CD8-positive, alpha-beta memory T cell (primary cell): ENCODE measurements around the gene ELF5. TPM values are rescaled to one million over a fixed set of nuclear protein-coding genes. Genes with fewer than 3 reads are reported as not detected.

Source experiments
- CTCF ChIA-PET: fragments of 350-600 bp; sonication (Branson Sonifier 250); formaldehyde crosslinking; loops from one replicate; lab custom pipeline; 2021; ENCODE audit warnings: antibody characterized with exemption; lab: Charles Lee
- POLR2A ChIA-PET: fragments of 350-600 bp; sonication (Branson Sonifier 250); formaldehyde crosslinking; loops from one replicate; lab custom pipeline; 2021; ENCODE audit warnings: antibody characterized with exemption; lab: Charles Lee
- DNase-seq, 5 donors: peaks; one replicate each; pipeline versions ENCODE4 v3.0.0 to v3.0.0-alpha.2; 2020 to 2022; ENCODE audit warnings: mixed read lengths in 1 of 5
- H3K27ac ChIP-seq: one replicate; pipeline ENCODE4 v1.7.0; 2013; ENCODE audit warnings: low read depth, mild to moderate bottlenecking, low read length, moderate library complexity
- H3K27me3 ChIP-seq: 2 replicates; pipeline ENCODE4 v1.7.0; 2013; ENCODE audit warnings: low read length, mild to moderate bottlenecking; ENCODE audit not compliant: insufficient read depth, poor library complexity, severe bottlenecking
- H3K36me3 ChIP-seq: 2 replicates; pipeline ENCODE4 v1.7.0; 2013; ENCODE audit warnings: mild to moderate bottlenecking, low read length, moderate library complexity; ENCODE audit not compliant: insufficient read depth
- H3K4me1 ChIP-seq: 2 replicates; pipeline ENCODE4 v1.7.0; 2013; ENCODE audit warnings: mild to moderate bottlenecking, low read length, moderate library complexity; ENCODE audit not compliant: insufficient read depth
- H3K4me3 ChIP-seq: 2 replicates; pipeline ENCODE4 v1.7.0; 2013; ENCODE audit warnings: mild to moderate bottlenecking, low read length
- H3K9me3 ChIP-seq: 2 replicates; pipeline ENCODE4 v1.7.0; 2013; ENCODE audit warnings: mild to moderate bottlenecking, low read length
- H3K27ac Mint-ChIP-seq, 8 donors: one replicate each; pipeline ENCODE4 v1.8.0; 2020 to 2021; ENCODE audit warnings: mixed read lengths in 8 of 8, mild to moderate bottlenecking in 6 of 8, inconsistent platforms in 3 of 8, moderate library complexity in 3 of 8
- H3K27me3 Mint-ChIP-seq, 2 donors: one replicate each; pipeline ENCODE4 v1.8.0; 2020 to 2021; ENCODE audit warnings: mixed read lengths in 2 of 2, mild to moderate bottlenecking in 1 of 2, moderate library complexity in 1 of 2
- H3K36me3 Mint-ChIP-seq, 3 donors: one replicate each; pipeline ENCODE4 v1.8.0; 2020 to 2021; ENCODE audit warnings: mixed read lengths in 3 of 3, inconsistent platforms in 1 of 3, mild to moderate bottlenecking in 1 of 3
- H3K4me1 Mint-ChIP-seq, 3 donors: one replicate each; pipeline ENCODE4 v1.8.0; 2020 to 2021; ENCODE audit warnings: mixed read lengths in 3 of 3, inconsistent platforms in 1 of 3, mild to moderate bottlenecking in 1 of 3
- H3K4me3 Mint-ChIP-seq, 7 donors: one replicate each; pipeline ENCODE4 v1.8.0; 2020 to 2021; ENCODE audit warnings: mixed read lengths in 7 of 7, mild to moderate bottlenecking in 6 of 7, moderate library complexity in 4 of 7, inconsistent platforms in 2 of 7
- H3K9me3 Mint-ChIP-seq, 5 donors: one replicate each; pipeline ENCODE4 v1.8.0; 2020 to 2022; ENCODE audit warnings: mixed read lengths in 5 of 5, mild to moderate bottlenecking in 3 of 5, moderate library complexity in 2 of 5, inconsistent platforms in 1 of 5
- polyA plus RNA-seq: library from polyadenylated mRNA; unstranded; fragments of 300-500 nt; fragmentation: Illumina TruSeq; gene quantifications from one replicate; pipeline ENCODE4 v1.2.3, GENCODE V29; 2021
- total RNA-seq, 2 experiments: library from RNA; stranded (reverse); gene quantifications; one replicate each; pipeline ENCODE4 v1.2.3, GENCODE V29; 2021

ELF5 gene
- total and polyA plus RNA-seq, 3 experiments from 2014 or later: not detected

- Mint-ChIP-seq H3K9me3 (peaks cover 2 to 10% (median 9%) of the 10 kb centered on the region in 5 donors), H3K4me1 (peaks cover 0 to 8% (median 7%) of the 10 kb centered on the region in 3 donors), H3K4me3 (no peak overlapping the region), H3K27me3 (peaks cover 18 to 42% of the 10 kb centered on the region in 2 donors), H3K36me3 (peaks cover 0 to 2% (median 0%) of the 10 kb centered on the region in 3 donors), H3K27ac (no peak overlapping the region)
- H3K4me1 ChIP-seq: no peaks in the 10 kb centered on the region
- H3K27ac ChIP-seq: no peak overlapping the region
- H3K27me3 ChIP-seq: no peaks in the 10 kb centered on the region
- no peak overlapping the region for H3K4me3 ChIP-seq
- DNase-seq: no peak
- ChIA-PET POLR2A (no interaction called here), CTCF (no interaction called here)
- H3K9me3 ChIP-seq: no peaks in the 10 kb centered on the region
- H3K36me3 ChIP-seq: no peaks in the 10 kb centered on the region
Observed at GRCh38 chr11:34529643-34530042, 16.0 kb upstream of the ELF5 start.

- no peaks in the 10 kb centered on the region for H3K36me3 Mint-ChIP-seq
- DNase-seq: no peak
- H3K9me3 ChIP-seq: no peaks in the 10 kb centered on the region
- H3K4me1 ChIP-seq: no peaks in the 10 kb centered on the region
- POLR2A ChIA-PET: no interaction called here
- no peak overlapping the region for H3K4me3 Mint-ChIP-seq
- H3K4me3 ChIP-seq: no peak overlapping the region
- CTCF ChIA-PET: interaction anchor here (1.0 kb wide), 1 partner anchor 354 kb away, joined by 3 read pairs; no protein-coding TSS in a partner anchor
- H3K4me1 Mint-ChIP-seq: peaks cover 0 to 8% (median 7%) of the 10 kb centered on the region in 3 donors
- no peaks in the 10 kb centered on the region for H3K36me3 ChIP-seq
- H3K27ac ChIP-seq: no peak overlapping the region
- peaks cover 0 to 2% (median 0%) of the 10 kb centered on the region in 5 donors for H3K9me3 Mint-ChIP-seq
- H3K27me3 Mint-ChIP-seq: peaks cover 16 to 35% of the 10 kb centered on the region in 2 donors
- no peak overlapping the region for H3K27ac Mint-ChIP-seq
- H3K27me3 ChIP-seq: no peaks in the 10 kb centered on the region
Observed at GRCh38 chr11:34528072-34528471, 14.5 kb upstream of the ELF5 start.

- H3K4me3 ChIP-seq: no peak overlapping the region
- Mint-ChIP-seq H3K27me3 (peaks cover 16 to 26% of the 10 kb centered on the region in 2 donors), H3K9me3 (no peaks in the 10 kb centered on the region), H3K4me3 (peak overlapping the region in 4 of 7 donors; percentile 38 to 59 (median 44)), H3K36me3 (no peaks in the 10 kb centered on the region), H3K4me1 (peaks cover 0 to 8% (median 7%) of the 10 kb centered on the region in 3 donors), H3K27ac (no peak overlapping the region)
- H3K36me3 ChIP-seq: no peaks in the 10 kb centered on the region
- no peak overlapping the region for H3K27ac ChIP-seq
- no peak for DNase-seq
- no peaks in the 10 kb centered on the region for H3K9me3 ChIP-seq
- no peaks in the 10 kb centered on the region for H3K27me3 ChIP-seq
- ChIA-PET POLR2A (no interaction called here), CTCF (no interaction called here)
- no peaks in the 10 kb centered on the region for H3K4me1 ChIP-seq
Observed at GRCh38 chr11:34525888-34526657, 12.5 kb upstream of the ELF5 start.

DNA sequence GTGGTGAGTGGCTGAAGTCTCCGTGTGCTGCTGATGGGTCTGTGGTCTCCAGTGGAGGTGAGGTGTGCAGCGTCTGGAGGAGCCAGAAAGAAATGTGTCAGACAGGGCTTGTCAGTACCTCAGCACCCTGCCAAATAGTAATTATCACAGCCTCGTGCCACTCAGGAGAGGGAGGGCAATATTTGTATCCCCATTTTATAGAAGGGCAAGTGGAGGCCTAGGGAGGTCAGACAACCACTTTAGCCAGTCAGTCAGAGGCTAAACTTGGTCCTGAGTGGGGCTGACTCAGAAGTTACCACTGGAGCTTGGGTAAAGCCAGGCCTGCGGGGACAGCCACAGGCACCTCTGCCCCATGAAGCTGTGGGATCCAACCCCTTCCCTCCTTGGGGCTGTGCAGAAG is 11.5 kb upstream of the ELF5 start:
- ChIA-PET POLR2A (no interaction called here), CTCF (no interaction called here)
- Mint-ChIP-seq H3K4me3 (no peak overlapping the region), H3K36me3 (no peaks in the 10 kb centered on the region), H3K4me1 (peaks cover 0 to 8% (median 7%) of the 10 kb centered on the region in 3 donors), H3K27ac (no peak overlapping the region), H3K27me3 (peaks cover 13 to 22% of the 10 kb centered on the region in 2 donors), H3K9me3 (no peaks in the 10 kb centered on the region)
- Histone ChIP-seq H3K4me3 (no peak overlapping the region), H3K36me3 (no peaks in the 10 kb centered on the region), H3K27ac (no peak overlapping the region), H3K4me1 (no peaks in the 10 kb centered on the region), H3K9me3 (no peaks in the 10 kb centered on the region), H3K27me3 (no peaks in the 10 kb centered on the region)
- DNase-seq: no peak

- peaks cover 0 to 8% (median 7%) of the 10 kb centered on the region in 3 donors for H3K4me1 Mint-ChIP-seq
- ChIA-PET POLR2A (no interaction called here), CTCF (no interaction called here)
- no peak for DNase-seq
- no peaks in the 10 kb centered on the region for H3K36me3 ChIP-seq
- H3K9me3 ChIP-seq: no peaks in the 10 kb centered on the region
- no peaks in the 10 kb centered on the region for H3K9me3 Mint-ChIP-seq
- no peak overlapping the region for H3K27ac Mint-ChIP-seq
- peaks cover 13 to 18% of the 10 kb centered on the region in 2 donors for H3K27me3 Mint-ChIP-seq
- H3K27ac ChIP-seq: no peak overlapping the region
- no peak overlapping the region for H3K4me3 Mint-ChIP-seq
- no peaks in the 10 kb centered on the region for H3K27me3 ChIP-seq
- H3K4me1 ChIP-seq: no peaks in the 10 kb centered on the region
- H3K36me3 Mint-ChIP-seq: no peaks in the 10 kb centered on the region
- H3K4me3 ChIP-seq: no peak overlapping the region
Observed at GRCh38 chr11:34524696-34525095, 11.1 kb upstream of the ELF5 start.

DNA sequence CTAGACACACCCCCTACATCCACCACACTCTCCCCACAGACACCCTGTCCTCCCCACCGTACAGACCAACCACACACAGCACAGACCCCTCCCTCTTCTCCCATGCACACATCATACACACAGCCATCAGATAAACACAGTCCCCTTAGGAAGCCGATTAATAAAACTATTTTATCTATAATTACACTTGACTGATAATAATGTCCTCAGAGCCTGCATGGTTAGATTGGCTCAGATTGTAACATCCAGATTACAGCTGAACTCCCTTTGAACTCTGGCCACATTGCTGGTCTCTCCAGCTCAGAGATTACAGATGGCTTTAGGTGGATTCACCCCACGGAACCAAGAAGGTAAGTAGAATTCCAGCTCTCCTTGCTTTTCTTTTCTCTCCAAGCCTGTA is 9.5 kb upstream of the ELF5 start:
- no peaks in the 10 kb centered on the region for H3K9me3 Mint-ChIP-seq
- Histone ChIP-seq H3K27ac (no peak overlapping the region), H3K9me3 (no peaks in the 10 kb centered on the region), H3K36me3 (no peaks in the 10 kb centered on the region), H3K4me3 (no peak overlapping the region), H3K4me1 (no peaks in the 10 kb centered on the region), H3K27me3 (no peaks in the 10 kb centered on the region)
- no peak for DNase-seq
- peaks cover 0 to 8% (median 7%) of the 10 kb centered on the region in 3 donors for H3K4me1 Mint-ChIP-seq
- no peak overlapping the region for H3K4me3 Mint-ChIP-seq
- H3K27me3 Mint-ChIP-seq: peaks cover 8 to 10% of the 10 kb centered on the region in 2 donors
- H3K27ac Mint-ChIP-seq: no peak overlapping the region
- CTCF ChIA-PET: interaction anchor here (0.6 kb wide), 1 partner anchor 268 kb away, joined by 3 read pairs; no protein-coding TSS in a partner anchor
- POLR2A ChIA-PET: no interaction called here
- H3K36me3 Mint-ChIP-seq: no peaks in the 10 kb centered on the region

- H3K27ac ChIP-seq: no peak overlapping the region
- H3K4me1 ChIP-seq: no peaks in the 10 kb centered on the region
- H3K4me1 Mint-ChIP-seq: peaks cover 0 to 8% (median 7%) of the 10 kb centered on the region in 3 donors
- no peak overlapping the region for H3K4me3 ChIP-seq
- H3K27me3 ChIP-seq: no peaks in the 10 kb centered on the region
- no peak for DNase-seq
- H3K9me3 Mint-ChIP-seq: no peaks in the 10 kb centered on the region
- H3K4me3 Mint-ChIP-seq: no peak overlapping the region
- H3K36me3 Mint-ChIP-seq: no peaks in the 10 kb centered on the region
- H3K9me3 ChIP-seq: no peaks in the 10 kb centered on the region
- H3K27ac Mint-ChIP-seq: no peak overlapping the region
- ChIA-PET POLR2A (no interaction called here), CTCF (no interaction called here)
- peaks cover 8% of the 10 kb centered on the region in 2 donors for H3K27me3 Mint-ChIP-seq
- no peaks in the 10 kb centered on the region for H3K36me3 ChIP-seq
Observed at GRCh38 chr11:34522188-34522587, 8.6 kb upstream of the ELF5 start.

GRCh38 chr11:34521265-34521664 is 7.7 kb upstream of the ELF5 start:
- Histone ChIP-seq H3K9me3 (no peaks in the 10 kb centered on the region), H3K27me3 (no peaks in the 10 kb centered on the region), H3K4me3 (no peak overlapping the region), H3K27ac (no peak overlapping the region), H3K4me1 (no peaks in the 10 kb centered on the region), H3K36me3 (no peaks in the 10 kb centered on the region)
- peaks cover 0 to 3% (median 3%) of the 10 kb centered on the region in 3 donors for H3K4me1 Mint-ChIP-seq
- CTCF ChIA-PET: no interaction called here
- POLR2A ChIA-PET: no interaction called here
- peaks cover 3% of the 10 kb centered on the region in 2 donors for H3K27me3 Mint-ChIP-seq
- no peak overlapping the region for H3K4me3 Mint-ChIP-seq
- H3K9me3 Mint-ChIP-seq: no peaks in the 10 kb centered on the region
- H3K27ac Mint-ChIP-seq: no peak overlapping the region
- H3K36me3 Mint-ChIP-seq: no peaks in the 10 kb centered on the region
- DNase-seq: no peak
